GM21447 (cell line): ENCODE data around the gene C1orf52.

ENCODE experiments used
- ATAC-seq: cut with Tn5 transposase; IDR thresholded peaks from one replicate; pipeline ENCODE4 v1.9.1; 2021; ENCODE audit not compliant: unreplicated experiment

The C1orf52 gene

GRCh38 chr1:85259118-85259911 is at the start of gene C1orf52:
C1orf52 (minus strand) TSS chr1:85259662; CDS start chr1:85259633, 29 bp downstream.
- ATAC-seq, result peak; percentile 98

DNA sequence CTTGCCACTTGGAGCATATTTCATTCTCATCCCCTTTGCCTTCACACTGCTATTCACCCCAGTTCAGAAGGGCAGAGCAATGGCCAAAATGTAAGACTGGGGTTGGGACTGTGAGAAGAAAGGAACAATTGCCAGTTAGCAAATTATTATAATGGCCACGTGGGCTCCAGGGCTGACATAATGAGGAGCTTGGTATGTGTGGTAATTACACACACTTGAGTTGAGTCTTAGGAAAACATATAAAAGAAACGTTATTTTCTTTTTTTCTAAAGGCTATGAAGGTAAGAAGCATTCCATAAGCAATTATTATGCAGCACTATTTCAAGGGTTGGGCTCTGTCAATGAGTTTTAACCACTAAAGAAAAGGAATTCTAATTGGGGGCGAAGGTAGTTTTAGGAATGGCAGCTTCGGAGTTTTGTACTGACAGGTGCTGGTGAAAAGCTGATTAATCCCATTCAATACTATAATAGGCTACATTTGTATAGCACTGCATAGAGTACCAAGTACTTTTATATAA is 49.4 kb upstream of the C1orf52 start:
- ATAC-seq, result no peak

DNA sequence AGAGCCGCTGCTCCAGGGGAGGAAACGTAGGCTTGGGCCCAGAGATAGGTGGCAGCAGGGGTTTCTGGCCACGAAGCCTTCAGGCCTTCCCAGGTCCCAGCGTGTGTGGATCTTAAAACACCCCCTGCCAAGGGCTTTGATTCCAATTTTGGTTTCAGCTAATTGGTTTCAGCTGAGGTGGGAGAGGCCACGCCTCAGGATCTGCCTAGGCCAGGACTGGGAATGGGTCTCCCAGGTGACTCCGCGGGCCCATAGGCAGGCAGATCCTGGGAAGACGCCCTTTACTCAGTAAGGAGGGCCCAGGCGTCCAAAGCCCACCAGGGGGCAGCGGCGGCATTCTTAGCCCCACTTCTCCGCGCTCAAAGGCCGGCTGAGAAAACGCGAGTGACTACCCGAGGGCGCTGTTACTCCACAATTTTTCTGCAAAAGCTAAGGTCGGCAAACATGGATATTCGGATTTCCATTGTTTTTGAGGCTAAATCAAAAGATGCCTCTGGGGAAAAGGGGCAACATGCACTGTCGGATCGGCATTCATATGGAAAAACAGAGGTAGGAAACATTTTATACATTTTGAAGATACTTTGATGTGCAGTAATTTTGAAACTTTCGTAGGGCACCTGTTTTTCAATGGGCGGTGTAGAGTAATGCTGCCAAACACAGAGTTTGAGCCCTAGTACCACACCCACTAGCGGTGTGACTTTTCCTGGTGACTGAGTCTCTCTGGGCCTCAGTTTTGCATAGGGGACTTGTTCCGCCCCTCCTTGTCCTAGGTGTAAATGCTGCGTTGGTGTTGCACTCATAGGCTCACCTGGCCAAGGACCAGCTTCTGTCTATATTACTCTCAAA is 48.7 kb upstream of the C1orf52 start:
- peak; percentile 90 for ATAC-seq

- ATAC-seq, result no peak
Observed at GRCh38 chr1:85306236-85306635, 46.8 kb upstream of the C1orf52 start.

DNA sequence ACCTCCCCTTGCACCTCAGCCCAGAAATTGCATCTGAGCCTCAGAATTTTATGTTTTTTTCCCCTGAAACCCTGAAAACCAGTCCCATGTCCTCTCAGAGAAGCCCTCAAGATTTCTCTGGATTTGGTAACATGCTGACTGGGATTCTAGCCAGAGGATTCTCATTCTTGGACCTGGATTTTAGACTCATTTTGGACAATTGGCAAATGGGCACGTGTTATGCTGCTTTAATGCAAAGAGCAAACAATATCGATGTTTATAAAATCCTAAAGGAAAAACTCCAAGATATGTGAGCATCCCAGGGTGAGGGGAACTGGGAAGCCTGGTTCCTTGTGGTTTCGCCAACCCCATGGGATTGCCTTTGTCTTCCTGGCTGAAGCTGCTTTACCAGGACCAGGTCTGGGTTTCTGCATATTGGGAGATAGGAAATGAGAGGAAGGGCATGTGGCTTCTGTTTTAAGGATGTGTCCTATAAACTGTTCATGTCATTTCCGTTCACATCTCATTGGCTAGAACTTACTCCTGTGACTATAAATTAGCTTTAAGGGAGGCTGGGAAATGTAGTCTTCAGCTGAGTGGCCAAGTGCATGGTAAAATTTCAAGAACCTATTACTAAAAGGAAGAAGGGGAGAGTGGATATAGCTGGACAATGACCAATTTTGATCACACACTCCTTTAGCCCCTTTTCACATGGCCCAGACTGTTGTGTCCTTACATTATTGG is 44.1 kb upstream of the C1orf52 start:
- no peak for ATAC-seq

DNA sequence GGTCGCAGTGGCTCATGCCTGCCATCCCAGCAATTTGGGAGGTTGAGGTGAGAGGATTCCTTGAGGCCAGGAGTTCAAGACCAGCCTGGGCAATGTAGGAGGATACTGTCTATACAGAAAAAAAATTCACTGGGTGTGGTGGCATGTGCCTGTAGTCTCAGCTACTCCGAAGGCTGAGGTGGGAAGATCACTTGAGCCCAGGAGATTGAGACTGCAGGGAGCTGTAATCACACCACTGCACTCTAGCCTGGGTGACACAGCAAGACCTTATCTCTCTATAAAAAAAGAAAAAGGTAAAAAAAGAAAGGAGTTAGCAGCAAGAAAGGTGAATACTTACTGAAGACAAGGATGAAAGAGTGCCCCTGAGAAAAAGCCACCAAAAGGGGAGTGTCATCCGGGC is 40.7 kb upstream of the C1orf52 start:
- ATAC-seq, result no peak

- ATAC-seq, result peak; percentile 96
Observed at GRCh38 chr1:85297855-85298629, 38.6 kb upstream of the C1orf52 start.

DNA sequence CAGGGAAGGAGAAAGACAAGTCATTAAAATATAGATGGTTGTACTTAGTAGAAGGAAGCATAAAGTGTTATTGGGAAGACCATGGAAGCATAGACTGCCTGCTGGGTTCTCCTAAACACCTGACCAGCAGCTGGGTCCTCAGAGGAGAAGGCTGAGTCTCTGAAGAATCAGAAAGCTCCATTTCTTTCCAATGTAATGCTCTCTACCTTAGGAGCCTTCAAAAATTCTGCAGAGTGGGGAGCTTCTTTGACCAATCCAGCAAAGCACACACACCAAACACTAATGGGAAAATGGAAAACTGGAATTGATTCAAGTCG is 38.0 kb upstream of the C1orf52 start:
- ATAC-seq, result no peak

DNA sequence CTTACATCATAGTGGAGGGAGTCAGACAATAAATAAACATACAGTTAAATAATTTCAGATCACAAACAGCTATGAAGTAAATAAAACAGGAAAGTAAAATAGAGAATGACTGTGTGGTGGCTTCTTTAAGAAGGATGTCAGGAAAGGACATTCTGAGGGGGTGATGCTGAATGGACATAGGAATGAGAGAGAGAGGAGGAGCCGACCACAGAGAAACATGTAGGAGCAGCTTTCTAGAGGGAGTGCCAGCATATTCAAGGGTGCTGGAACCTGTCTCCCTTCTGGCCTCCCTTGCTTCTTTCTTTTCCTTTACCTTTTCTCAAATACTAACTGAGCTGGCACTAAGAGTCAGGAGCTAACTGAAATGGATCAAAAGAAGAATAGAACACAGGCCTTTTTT is 37.5 kb upstream of the C1orf52 start:
- no peak for ATAC-seq

- no peak for ATAC-seq
Observed at GRCh38 chr1:85295654-85296053, 36.2 kb upstream of the C1orf52 start.

- ATAC-seq, result no peak
Observed at GRCh38 chr1:85295006-85295431, 35.6 kb upstream of the C1orf52 start.

DNA sequence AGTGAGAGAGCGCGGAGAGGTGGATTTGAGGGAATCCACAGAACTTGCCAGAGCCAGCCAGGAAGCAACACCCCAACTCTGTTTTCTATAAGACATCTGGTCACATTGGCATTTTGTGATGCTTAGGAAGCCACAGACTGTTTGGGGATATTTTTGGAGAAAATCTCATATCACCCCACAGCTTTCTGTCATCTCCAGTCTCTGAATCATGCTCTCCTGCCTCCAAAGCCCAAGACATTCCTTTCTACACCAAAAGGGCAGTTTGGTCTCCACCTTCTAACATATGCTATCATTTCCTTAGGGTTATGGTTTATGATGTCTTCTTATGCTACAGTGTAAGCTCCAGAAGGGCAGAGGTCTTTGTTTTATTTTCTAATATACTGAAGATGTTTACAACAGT is 31.4 kb upstream of the C1orf52 start:
- no peak for ATAC-seq

DNA sequence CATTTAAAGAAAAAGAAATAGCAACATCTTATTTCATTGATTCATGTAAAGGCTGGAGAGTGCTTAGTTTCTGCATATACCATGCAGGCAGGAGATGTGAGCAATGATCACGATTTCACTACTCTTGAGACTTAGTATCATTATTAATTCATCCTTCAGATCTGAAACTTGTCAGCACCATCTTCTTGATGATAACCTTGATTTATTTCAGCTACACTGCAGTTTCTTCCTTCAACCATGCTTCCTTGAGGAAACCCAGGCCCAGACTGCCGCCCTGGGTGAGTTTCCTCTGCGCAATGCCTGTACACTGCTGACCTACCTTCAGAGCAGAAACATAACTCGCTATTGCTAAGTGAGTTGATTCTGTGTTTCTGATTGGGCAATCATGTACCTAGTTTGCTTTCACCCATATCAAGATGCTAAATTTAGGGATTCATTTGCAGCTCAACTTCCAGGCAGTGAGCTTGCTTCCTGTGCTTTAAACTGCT is 30.4 kb upstream of the C1orf52 start:
- ATAC-seq, result peak; percentile 76

- ATAC-seq, result peak; percentile 40
Observed at GRCh38 chr1:85289207-85289847, 29.9 kb upstream of the C1orf52 start.

DNA sequence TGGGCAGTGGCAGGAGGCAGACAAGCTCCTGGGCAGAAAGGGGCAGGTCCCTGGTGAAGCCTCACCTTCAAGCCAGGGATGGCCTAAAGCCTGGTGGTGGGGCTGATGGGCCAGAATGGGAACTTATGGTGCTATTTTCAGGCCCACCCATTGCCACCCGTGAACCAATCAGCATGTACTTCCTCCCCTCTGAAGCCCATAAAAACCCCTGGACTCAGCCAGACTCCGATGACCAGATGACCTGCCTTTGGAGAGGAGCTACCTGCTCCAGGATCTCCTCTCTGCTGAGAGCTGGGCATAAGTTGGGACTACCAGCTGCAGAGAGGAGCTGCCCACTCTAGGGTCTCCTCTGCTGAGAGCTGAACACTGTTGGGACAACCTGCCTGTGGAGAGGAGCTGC is 24.7 kb upstream of the C1orf52 start:
- no peak for ATAC-seq

DNA sequence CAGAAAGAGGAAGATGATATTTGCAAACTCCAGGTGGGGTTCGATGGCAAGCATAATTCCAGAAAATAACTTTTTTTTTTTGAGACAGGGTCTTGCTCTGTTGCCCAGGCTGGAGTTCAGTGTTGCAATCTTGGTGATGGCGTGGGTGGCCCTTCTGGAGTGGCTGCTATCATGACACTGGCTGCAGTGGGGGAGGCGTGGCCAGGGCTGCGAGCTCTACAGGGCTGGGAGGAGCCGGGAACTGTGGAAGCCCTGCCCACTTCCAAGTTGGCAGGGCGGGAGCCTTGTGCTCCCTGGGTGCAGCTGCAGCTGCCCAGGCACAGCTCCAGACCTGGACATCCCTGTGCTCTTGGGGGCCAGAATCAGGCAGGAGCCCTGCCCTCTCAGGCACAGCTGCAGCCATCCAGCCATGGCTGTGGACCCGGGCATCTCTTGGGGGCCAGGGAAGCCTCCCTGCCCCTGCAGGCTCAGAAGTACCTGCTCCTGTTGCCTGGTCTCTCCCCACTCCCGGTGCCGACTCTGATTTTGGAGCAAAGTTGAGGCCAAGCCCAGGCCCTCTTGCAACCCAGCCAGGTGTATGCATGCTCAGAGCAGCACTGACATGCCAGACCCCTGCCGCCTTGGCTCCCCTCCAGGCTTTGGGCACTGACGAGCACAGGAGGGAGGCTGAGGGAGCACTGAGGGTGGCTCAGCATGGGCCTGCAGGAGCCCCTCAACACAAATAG is 24.2 kb upstream of the C1orf52 start:
- ATAC-seq, result no peak

DNA sequence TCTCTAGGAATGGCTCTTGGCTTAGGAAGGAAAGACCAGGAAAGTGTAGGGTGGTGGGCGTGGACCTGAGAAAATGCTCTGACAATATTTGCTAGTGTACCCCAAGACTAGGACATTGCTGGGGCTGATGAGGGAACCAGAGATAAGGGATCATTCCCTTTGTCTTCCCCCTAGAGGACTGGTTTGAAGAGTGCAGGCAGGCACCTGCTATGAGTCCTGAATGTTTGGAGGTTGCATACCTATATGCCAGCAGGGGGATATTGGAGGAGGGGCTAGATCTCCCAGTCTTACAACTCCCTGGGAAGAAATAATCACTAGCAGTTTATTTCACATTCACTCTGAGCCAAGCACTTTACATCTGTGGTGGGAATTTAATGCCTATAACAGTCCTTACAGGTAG is 23.0 kb upstream of the C1orf52 start:
- ATAC-seq, result no peak

DNA sequence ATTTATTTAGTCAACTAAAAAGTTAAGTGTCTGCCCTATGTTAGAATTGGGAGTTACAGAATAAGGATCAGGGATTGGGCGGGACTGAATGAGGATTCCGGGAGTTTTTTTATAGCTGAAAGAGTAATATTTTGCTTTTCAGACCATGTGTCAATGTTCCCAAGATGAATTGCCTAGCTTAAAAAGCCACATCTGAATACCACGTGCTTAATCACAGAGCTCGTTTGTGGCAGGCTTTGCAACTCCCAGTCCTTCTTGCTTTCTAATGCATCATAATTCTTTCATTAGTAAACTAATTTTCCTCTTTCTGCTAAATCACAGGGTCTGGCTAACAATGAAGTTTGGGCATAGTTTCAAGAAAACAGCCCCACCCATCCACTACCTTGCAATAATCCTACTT is 21.2 kb upstream of the C1orf52 start:
- no peak for ATAC-seq

- ATAC-seq, result no peak
Observed at GRCh38 chr1:85279458-85280080, 20.1 kb upstream of the C1orf52 start.
